Left ventricle myocardium inferior (tissue), 1 donor: ENCODE data around the gene ARHGDIA. TPM values are rescaled to one million over a fixed set of nuclear protein-coding genes. Genes with fewer than 3 reads are reported as not detected.
A peak's percentile ranks its signal among the peaks of the same experiment; 100 is the strongest.

Experiments
- DNase-seq: peaks from one replicate; pipeline ENCODE4 v3.0.0-alpha.2; 2020
- H3K27ac ChIP-seq: fragments of 200-600 bp; replicated peaks from 2 replicates; pipeline ENCODE4 v1.8.0; 2021
- H3K27me3 ChIP-seq: fragments of 200-600 bp; 2 replicates; pipeline ENCODE4 v1.8.0; 2021; ENCODE audit warnings: low read depth
- H3K36me3 ChIP-seq: fragments of 200-600 bp; 2 replicates; pipeline ENCODE4 v1.8.0; 2021
- H3K4me1 ChIP-seq: fragments of 200-600 bp; 2 replicates; pipeline ENCODE4 v1.8.0; 2021
- H3K4me3 ChIP-seq: fragments of 200-600 bp; 2 replicates; pipeline ENCODE4 v1.8.0; 2021; ENCODE audit warnings: mild to moderate bottlenecking, moderate library complexity
- H3K9me3 ChIP-seq: fragments of 200-600 bp; replicated peaks from 2 replicates; pipeline ENCODE4 v1.8.0; 2021
- intact Hi-C: fragments of 100-400 bp; cut with micrococcal nuclease; formaldehyde crosslinking; loops from one replicate; pipeline ENCODE4 v1.11.0; 2022
- total RNA-seq: library from RNA; stranded (reverse); fragmentation: NEBNext Ultra II Directional; extraction: Animal tissue kit (Norgen Biotek cat#: 25700); gene quantifications from one replicate; pipeline ENCODE4 v1.2.1, GENCODE V29; 2021
- TF ChIP-seq, protein P1 (sequence below): fragments of 200-600 bp; IDR thresholded peaks from 2 replicates; pipeline ENCODE4 v1.8.0; 2021; ENCODE audit warnings: antibody characterized with exemption, mild to moderate bottlenecking, borderline replicate concordance
- donor health status: DM: no; HTN: yes; CAD: no; lungs with severe emphysema.

ARHGDIA gene
- total RNA-seq, 1 donor from 2014 or later = 95.1 TPM

DNA sequence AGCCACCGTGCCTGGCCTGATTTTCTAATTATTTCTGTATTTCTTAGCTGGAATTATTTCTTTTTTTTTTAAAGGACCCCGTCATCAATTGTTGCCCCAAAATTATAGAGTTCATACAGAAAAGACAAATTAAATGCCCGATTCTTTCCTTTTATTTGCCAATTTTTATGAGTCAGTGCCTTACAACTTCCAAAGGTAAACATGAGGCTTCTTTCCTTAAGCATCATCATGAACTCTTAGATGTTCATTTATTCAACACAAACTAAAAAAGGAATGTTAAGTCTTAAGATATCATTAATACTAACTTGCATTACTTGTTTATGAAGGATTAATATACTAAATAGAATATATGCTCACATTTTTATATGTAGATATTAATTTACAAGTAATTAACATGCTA lies 7.2 kb upstream of the ARHGDIA start:
- Histone ChIP-seq H3K9me3 (no peaks in the 10 kb centered on the region), H3K27ac (no peak overlapping the region), H3K27me3 (no peaks in the 10 kb centered on the region), H3K36me3 (peaks cover 30% of the 10 kb centered on the region), H3K4me1 (peaks cover under 1% of the 10 kb centered on the region), H3K4me3 (no peak overlapping the region)
- no peak for DNase-seq
- TF ChIP-seq, protein P1, sequence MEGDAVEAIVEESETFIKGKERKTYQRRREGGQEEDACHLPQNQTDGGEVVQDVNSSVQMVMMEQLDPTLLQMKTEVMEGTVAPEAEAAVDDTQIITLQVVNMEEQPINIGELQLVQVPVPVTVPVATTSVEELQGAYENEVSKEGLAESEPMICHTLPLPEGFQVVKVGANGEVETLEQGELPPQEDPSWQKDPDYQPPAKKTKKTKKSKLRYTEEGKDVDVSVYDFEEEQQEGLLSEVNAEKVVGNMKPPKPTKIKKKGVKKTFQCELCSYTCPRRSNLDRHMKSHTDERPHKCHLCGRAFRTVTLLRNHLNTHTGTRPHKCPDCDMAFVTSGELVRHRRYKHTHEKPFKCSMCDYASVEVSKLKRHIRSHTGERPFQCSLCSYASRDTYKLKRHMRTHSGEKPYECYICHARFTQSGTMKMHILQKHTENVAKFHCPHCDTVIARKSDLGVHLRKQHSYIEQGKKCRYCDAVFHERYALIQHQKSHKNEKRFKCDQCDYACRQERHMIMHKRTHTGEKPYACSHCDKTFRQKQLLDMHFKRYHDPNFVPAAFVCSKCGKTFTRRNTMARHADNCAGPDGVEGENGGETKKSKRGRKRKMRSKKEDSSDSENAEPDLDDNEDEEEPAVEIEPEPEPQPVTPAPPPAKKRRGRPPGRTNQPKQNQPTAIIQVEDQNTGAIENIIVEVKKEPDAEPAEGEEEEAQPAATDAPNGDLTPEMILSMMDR = no peak
- intact Hi-C loops = no loop called here

DNA sequence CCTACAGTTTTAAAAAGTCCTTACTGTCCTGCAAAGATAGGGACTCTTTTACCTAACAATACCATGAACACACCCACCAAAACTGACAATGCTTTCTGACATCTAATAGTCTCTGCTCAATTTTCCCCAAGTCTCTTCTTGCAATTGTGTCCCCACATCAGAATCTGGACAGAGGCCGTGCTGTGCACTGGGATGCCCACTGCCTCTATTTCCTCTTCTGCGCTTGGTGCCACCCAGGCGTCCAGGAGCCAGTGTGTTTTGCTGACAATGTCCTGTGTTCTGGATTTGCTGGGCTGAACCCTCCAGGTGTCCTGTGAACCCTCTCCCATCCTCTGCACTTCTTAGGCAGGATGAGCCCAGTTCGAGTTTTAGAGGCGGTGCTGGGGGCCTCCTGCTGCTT lies 6.4 kb upstream of the ARHGDIA start:
- intact Hi-C loops = no loop called here
- H3K4me3 ChIP-seq = no peak overlapping the region
- no peaks in the 10 kb centered on the region for H3K9me3 ChIP-seq
- no peak overlapping the region for H3K27ac ChIP-seq
- H3K36me3 ChIP-seq = peaks cover 24% of the 10 kb centered on the region
- H3K4me1 ChIP-seq = peaks cover 7% of the 10 kb centered on the region
- DNase-seq = no peak
- no peaks in the 10 kb centered on the region for H3K27me3 ChIP-seq
- TF ChIP-seq, protein P1 = no peak

DNA sequence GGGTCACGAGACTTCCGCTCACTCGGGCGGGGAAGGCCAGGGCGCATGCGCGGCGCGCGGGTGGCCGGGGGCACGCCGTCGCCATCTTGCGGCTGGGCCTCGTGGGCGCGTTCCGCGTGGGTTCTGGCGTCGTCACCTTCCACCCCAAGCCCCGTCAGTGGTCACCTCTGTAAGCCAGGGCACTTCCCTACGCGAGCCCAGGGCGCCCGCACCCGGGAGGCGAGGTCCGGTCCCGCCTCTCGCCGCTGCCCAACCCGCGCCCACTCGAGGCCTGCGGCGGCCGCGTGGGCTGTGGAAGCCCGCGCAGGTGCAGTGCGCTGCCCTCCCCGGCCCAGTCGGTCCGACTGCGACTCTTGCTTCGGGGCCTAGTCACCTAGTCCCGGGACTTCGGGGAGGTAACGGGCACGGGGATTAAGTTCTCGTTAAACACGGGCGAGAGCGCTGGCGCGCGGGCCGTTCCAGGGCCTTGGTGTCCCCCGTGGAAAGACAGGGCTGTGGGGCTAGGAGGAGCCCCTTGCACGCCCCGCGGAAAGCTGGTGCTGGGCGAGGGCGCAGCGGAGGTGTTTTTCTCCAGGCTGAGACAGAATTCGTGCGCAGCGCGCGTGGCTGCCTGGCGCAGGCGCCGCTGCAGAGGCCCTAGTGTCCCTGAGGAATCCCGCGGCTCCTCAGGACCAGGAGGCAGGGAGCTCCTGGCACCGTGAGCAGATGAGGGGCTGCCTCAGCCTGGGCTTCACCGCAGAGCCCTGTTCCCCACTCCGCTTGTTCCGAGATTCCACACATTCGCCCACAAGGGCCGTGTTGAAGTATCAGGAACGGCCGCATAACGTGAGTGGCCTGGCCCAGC lies 472 bp upstream of the ARHGDIA start:
- H3K4me1 ChIP-seq = peaks cover 61% of the 10 kb centered on the region
- H3K27me3 ChIP-seq = no peaks in the 10 kb centered on the region
- TF ChIP-seq, protein P1 = peak; percentile 45
- intact Hi-C loops = no loop called here
- peak overlapping the region; percentile 99 for H3K27ac ChIP-seq
- DNase-seq = peak; percentile 95
- peak overlapping the region; percentile 85 for H3K4me3 ChIP-seq
- H3K9me3 ChIP-seq = no peaks in the 10 kb centered on the region
- H3K36me3 ChIP-seq = peaks cover 26% of the 10 kb centered on the region

GRCh38 chr17:81870131-81870980 lies 781 bp downstream of the ARHGDIA start:
- Histone ChIP-seq H3K9me3 (no peaks in the 10 kb centered on the region), H3K27me3 (no peaks in the 10 kb centered on the region), H3K4me3 (peak overlapping the region; percentile 85), H3K36me3 (peaks cover 30% of the 10 kb centered on the region), H3K27ac (peak overlapping the region; percentile 99), H3K4me1 (peaks cover 74% of the 10 kb centered on the region)
- TF ChIP-seq, protein P1 = no peak
- no peak for DNase-seq
- intact Hi-C loops = no loop called here

DNA sequence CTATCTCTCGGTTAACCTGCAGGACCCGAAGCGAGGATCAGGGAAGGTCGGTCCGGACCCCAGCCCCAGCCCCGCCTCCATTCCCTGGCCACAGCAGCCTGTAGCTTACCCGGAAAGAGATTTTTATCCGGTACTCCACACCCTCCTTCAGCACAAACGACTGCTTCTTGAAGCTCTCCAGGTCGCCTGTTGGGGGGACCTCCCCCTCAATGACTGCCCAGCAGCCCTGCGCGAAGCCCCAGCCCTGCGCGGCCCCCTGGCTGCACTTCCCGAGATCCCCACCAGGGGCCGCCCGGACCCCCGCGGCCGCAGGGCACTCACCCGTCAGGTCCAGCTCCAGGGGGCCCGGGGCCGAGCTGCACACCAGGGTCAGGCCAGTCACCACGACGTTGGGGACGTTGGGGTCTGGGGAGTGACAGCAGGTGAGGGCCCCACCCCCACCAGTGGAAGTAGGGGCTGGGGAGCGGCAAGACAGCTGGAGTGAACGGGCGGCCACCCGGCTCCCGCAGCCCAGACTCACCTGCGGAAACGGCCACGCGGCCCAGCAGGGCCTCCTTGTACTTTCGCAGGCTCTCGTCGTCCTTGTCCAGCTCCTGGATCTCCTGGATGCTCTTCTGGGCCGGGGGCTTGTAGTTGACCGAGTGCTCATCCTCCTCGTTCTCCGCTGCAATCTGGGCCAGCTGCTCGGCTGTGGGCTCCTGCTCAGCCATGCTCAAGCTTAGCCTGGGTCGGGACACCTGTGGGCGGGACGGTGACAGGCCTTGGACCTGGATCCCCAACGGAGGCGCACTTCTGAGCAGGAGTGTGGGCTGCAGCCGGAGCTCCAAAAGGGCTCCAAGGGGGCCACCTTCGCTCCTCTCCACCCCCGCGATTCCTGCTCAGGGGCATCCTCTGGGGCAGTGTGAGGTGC lies 1.7 kb downstream of the ARHGDIA start:
- H3K36me3 ChIP-seq = peaks cover 31% of the 10 kb centered on the region
- no peaks in the 10 kb centered on the region for H3K27me3 ChIP-seq
- H3K4me1 ChIP-seq = peaks cover 75% of the 10 kb centered on the region
- TF ChIP-seq, protein P1 = peak; percentile 90
- H3K9me3 ChIP-seq = no peaks in the 10 kb centered on the region
- H3K4me3 ChIP-seq = peak overlapping the region; percentile 85
- H3K27ac ChIP-seq = peak overlapping the region; percentile 99
- no peak for DNase-seq
- intact Hi-C loops = no loop called here
